ENCODE data around the gene MKX.

- TF ChIP-seq CTCF (IDR thresholded peaks at IDR 0.05; ENCODE audit: extremely low read depth in 1 of 2, insufficient read depth in 1 of 2, low read depth in 1 of 2, low read length in 2 of 2) (no peak), POLR2AphosphoS5 (IDR thresholded peaks at IDR 0.05; ENCODE audit: insufficient read depth, low read depth, low read length) (no peak), POLR2A (IDR thresholded peaks at IDR 0.05; ENCODE audit: low read depth, low read length) (no peak), MAX (IDR thresholded peaks at IDR 0.05; ENCODE audit: insufficient read depth, insufficient read length) (no peak), EZH2 (IDR thresholded peaks at IDR 0.05; ENCODE audit: borderline replicate concordance, low read depth, low read length, severe bottlenecking) (no peak), JUN (IDR thresholded peaks at IDR 0.05; ENCODE audit: borderline replicate concordance, insufficient read depth, insufficient read length, low read depth) (no peak)
Observed at GRCh38 chr10:27714349-27714748, 31.3 kb downstream of the MKX start.

Data from endothelial cell of umbilical vein (primary cell).